ENCODE data around the gene NR3C1.

The NR3C1 gene

DNA sequence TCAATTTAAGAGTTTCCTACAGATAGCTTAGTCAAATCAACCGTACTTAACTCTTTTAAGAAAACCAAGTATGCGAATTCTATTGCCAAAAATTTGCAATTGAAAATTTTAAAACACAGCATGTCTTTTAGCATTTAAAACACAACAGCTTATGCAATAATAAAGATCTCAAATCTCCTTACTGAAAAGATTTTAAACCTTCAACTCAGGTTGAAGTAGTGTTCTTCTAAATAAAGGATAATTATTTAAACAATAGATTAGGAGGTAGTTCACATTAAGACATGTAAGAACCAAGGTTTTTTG lies 5.5 kb downstream of the NR3C1 start:
- DNase-seq (ENCODE audit: low read depth) = no peak

GRCh38 chr5:143397302-143398052 lies 6.0 kb downstream of the NR3C1 start:
- no peak for DNase-seq (ENCODE audit: low read depth)

DNA sequence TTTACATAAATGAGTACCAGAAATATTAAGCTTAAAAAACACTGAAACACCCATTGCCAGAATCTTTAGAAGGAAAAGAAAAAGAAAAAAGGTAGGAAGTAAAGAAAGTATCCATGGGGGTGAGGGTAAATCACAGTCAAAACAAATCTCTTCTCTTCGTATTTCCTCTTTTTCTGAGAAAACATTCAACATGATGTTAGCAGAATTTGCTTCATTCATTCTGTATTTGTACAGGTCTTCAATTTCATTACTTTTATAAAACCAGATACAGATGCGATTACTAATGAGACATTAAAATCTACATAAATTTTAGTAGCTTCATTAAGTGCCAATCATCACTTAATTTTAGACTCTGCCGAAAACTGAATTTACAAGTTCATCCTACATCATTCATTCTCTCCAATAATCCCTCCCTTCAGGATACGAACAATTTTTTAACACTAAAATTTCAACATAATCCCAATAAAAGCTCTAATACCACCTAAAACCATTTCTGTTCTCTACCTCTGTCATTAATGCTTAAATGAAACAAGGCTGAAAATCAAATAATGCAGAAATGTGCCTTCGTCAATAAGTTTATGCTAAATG lies 7.0 kb downstream of the NR3C1 start:
- DNase-seq (ENCODE audit: low read depth) = no peak

DNA sequence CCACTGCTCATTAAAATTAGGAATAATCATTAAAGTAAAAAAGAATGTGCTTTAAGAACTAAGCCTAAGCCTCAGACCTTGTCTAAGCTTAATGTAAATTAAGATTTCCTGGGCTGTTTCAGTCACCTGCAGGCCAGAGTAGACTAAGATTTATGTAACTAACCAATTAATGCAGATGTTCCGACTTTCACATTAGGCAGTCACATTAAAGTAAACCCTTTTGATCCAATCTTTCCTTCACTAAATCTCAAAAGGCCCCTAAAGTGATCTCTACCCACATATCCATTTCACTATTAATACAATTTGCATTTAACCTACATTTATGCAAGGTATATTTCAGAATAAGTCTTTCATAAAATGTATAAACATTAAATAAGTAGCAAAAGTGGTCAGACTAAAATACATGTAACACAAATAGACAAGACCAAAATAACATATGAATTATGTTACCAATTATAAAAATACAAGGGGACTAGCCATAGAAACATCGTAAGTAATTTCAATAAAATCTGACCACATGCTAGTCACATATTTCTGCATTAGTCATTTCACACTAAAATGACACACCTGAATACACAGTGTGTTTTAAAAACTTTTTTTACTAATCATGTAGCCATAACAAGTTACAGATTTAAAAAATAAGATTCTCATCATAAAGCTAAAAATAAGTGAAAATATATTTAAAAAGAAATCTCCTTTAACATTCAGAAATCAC lies 7.7 kb downstream of the NR3C1 start:
- no peak for DNase-seq (ENCODE audit: low read depth)

- DNase-seq (ENCODE audit: low read depth) = no peak
Observed at GRCh38 chr5:143393524-143393923, 10.0 kb downstream of the NR3C1 start.

GRCh38 chr5:143390941-143391340 lies 12.5 kb downstream of the NR3C1 start:
- no peak for DNase-seq (ENCODE audit: low read depth)

DNA sequence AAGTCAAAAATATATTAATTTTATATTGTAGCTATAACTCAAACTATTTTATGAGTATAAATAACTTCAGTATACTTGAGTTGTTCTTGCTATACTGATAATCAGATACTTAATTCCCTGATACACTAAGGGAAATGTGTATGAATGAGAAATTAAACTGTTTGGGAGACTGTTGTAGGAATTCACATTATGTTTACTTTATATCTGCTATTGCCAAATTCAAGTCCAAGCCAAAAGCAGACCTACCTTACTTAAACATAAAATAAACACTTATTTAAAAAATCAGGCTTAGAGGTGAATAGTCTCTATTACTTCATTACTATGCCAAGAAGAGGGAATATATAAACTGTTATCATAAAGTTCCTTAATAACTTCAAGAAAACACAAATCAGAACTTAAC lies 13.2 kb downstream of the NR3C1 start:
- no peak for DNase-seq (ENCODE audit: low read depth)

DNA sequence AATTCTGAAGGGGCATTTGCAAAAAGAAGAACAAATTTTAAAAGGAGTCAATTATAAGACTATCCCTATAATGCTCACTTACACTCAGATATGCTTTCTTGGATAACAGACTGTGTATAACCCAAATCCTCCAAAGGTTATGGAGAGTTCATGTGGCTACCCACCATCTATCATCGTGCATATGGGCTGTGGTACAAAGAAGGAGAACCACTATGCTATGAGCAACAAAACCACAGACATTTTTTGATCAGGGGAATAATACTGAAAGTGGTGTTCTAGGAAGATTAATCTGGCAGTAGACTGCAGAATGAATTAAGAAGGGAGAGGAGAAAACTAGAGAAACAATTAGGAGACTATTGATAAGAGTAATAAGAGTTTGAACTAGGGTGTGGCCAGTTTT lies 16.8 kb downstream of the NR3C1 start:
- DNase-seq (ENCODE audit: low read depth) = no peak

GRCh38 chr5:143384865-143385657 lies 18.4 kb downstream of the NR3C1 start:
- no peak for DNase-seq (ENCODE audit: low read depth)

GRCh38 chr5:143383988-143384387 lies 19.5 kb downstream of the NR3C1 start:
- no peak for DNase-seq (ENCODE audit: low read depth)

GRCh38 chr5:143379606-143380005 lies 23.9 kb downstream of the NR3C1 start:
- no peak for DNase-seq (ENCODE audit: low read depth)

GRCh38 chr5:143376911-143377813 lies 26.3 kb downstream of the NR3C1 start:
- DNase-seq (ENCODE audit: low read depth) = no peak

DNA sequence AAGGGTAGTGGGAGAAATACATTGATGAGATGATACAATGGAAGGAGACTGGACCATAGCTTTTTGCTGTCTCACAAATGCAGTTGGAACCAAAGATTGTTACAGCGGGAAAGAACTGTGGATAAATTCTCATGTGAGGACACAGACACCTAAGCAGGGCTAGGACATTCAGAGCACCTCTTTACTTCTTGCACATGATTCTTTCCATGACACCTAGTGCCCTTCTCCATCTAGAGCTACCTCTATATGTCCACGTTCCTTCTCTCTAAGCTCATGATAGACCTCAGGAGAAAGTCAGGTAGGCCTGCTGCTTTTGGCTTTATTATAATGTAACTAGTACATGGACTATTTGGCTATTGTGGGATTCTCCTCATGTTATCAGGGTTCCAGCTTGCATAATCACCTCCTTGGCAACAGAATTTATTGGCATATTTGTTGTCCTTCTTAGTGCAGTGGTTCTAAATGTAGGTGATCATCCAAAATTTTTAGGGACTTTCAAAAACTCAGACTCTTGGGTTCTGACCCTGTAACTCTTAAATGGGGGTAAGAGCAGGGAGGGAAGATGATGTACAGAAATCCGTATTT lies 27.2 kb downstream of the NR3C1 start:
- no peak for DNase-seq (ENCODE audit: low read depth)

DNA sequence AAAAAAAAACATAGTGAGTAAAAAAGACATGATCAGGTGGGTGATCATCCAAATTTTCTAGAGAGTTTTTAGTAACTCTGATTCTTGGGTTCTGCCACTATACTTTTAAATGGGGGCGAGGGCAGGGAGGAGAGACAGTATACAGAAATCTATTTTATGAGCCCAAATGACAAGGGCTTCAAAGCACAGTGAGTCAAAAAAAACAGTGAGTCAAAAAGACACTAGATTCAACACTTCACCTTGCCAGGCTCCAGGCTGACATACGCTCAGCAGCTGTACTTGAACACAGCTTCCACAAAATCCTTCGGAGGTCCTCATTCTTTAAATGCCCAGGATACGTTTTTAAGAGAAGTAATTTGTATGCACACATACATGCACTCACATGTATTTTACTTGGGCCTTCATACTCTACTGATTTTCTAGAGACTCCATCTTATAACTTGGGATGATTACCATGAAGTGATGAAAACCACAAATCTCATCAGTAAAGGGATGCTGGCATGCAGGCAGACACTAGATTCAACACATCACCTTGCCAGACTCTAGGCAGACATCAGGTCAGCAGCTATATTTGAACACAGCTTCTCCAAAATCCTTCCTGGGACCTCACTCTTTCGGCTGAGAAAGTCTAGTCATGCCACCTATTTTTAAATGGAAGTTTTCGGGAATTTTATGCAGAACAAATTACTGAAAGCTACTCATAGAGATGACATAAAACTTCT lies 28.8 kb downstream of the NR3C1 start:
- DNase-seq (ENCODE audit: low read depth) = no peak

DNA sequence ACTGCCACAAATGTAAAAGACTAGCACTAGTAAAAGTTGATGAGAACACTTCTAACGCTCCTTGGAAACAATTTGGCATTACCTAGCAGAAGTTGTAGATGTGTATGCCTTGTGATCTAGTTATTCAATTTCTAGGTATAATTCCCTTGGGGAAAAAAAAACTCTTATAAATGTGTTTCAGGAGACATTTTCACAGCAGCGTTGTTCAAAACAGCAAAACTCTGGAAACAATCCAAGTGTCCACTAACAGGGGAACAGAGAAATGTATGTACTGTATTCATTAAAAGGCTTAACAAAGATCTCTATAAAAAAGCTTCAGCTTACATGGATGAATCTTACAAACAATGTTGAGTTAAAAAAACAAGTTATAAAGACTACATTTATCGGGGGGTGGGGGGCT lies 30.4 kb downstream of the NR3C1 start:
- no peak for DNase-seq (ENCODE audit: low read depth)

DNA sequence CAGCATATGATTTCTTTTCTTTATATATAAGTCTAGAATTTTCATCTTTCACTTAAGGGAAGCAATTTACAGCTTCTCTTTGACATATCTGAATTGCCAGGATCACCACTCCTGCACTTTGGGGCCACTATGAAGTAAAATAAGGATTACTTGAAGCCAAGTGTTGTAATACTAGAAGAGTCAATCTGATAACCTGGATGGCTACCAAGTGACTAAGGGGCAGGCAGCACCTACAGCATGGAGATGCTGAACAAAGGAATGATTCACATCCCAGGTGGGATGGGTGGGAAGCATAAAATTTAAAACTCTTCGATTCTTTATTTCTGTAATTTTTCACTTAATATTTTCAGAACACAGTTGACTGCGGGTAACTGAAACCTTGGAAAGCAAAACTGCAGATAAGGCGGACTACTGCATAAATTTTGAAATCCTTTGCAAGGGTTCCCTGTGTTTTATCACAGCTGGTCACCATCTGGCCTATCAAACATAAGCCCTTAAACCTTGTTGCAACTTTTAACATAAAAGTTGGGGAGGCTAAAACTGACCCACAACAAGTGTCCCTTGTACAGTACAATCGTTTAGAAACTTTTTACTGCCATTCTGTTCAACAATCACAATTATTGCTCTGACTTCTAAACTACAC lies 31.2 kb downstream of the NR3C1 start:
- DNase-seq (ENCODE audit: low read depth) = no peak

GRCh38 chr5:143370440-143370839 lies 33.0 kb downstream of the NR3C1 start:
- DNase-seq (ENCODE audit: low read depth) = no peak

- DNase-seq (ENCODE audit: low read depth) = no peak
Observed at GRCh38 chr5:143364061-143364460, 39.4 kb downstream of the NR3C1 start.

DNA sequence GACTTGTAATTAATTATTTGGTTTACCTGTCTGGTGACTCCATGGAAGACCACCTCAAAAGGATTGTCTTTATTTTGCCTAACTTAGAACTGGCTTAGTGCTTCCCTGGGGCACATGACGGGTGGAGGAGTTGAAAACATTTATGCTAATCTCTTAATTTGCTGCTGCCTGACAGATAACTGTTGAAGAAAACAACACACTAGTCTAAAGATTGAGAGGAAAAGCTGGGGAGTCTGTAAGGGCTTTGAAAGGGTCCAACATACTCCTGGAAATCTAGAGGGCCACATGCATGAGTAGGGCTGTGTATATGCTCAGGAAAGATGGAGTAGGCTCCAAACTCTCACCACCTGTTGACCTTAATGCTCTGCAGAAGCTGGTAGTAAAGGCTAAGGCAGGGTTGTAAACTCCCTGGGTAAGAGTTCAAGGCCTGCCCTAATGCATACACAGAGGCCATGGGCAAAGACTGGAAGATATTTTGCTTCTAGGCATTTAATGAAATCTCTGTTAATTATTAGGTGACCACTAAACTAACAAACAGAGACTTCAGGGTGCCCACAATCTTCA lies 40.7 kb downstream of the NR3C1 start:
- DNase-seq (ENCODE audit: low read depth) = no peak

DNA sequence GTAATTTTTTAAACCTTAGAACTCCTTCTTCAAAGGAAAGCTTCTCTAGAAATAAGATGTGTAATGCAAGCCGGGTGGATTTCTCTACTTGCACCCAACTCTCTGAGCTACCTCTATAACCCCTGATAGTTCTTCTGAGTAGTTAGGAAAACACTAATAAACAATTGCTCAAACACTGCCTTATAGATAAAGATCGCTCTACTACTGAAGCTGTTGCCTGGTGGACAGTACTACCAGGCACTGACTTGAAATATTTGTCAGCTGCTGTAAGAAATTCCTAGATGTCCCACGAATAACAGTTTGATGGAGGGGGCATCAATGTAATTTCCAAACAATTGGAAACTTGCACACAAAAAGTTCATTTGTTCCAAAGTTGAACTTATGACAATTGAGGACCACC lies 42.0 kb downstream of the NR3C1 start:
- DNase-seq (ENCODE audit: low read depth) = no peak
